Muscle of leg (tissue), 11 donors: ENCODE measurements around the gene RAB43. TPM values are rescaled to one million over a fixed set of nuclear protein-coding genes. Genes with fewer than 3 reads are reported as not detected.
"Not testable (repeated sequence)": the region's sequence is repeated elsewhere in the genome, so short reads cannot be mapped to it uniquely, and the experiment has no call there.

Experiments
- DNase-seq: peaks from one replicate; pipeline ENCODE4 v3.0.0; 2013
- H3K27ac ChIP-seq: one replicate; pipeline ENCODE4 v1.5.1; 2013; ENCODE audit warnings: mild to moderate bottlenecking, low read length, control low read depth
- H3K27me3 ChIP-seq: one replicate; pipeline ENCODE4 v1.6.1; 2013; ENCODE audit warnings: low read length; ENCODE audit not compliant: control insufficient read depth, insufficient read depth
- H3K36me3 ChIP-seq: one replicate; pipeline ENCODE4 v1.6.1; 2013; ENCODE audit warnings: low read length; ENCODE audit not compliant: control insufficient read depth, insufficient read depth
- H3K4me1 ChIP-seq: one replicate; pipeline ENCODE4 v1.6.1; 2013; ENCODE audit warnings: low read length; ENCODE audit not compliant: control insufficient read depth, insufficient read depth
- H3K4me3 ChIP-seq: one replicate; pipeline ENCODE4 v1.5.1; 2013; ENCODE audit warnings: low read length, control low read depth
- H3K9me3 ChIP-seq: replicated peaks from 2 replicates; pipeline ENCODE4 v1.6.1; 2013; ENCODE audit warnings: low read depth, low read length; ENCODE audit not compliant: control insufficient read depth
- WGBS: methylation state at CpG from one replicate; pipeline ENCODE4 v1.1.5; 2013; ENCODE audit warnings: missing lambda C conversion rate; ENCODE audit not compliant: insufficient coverage; 5-methylcytosine and 5-hydroxymethylcytosine counted together
- polyA plus RNA-seq, 8 donors: library from polyadenylated mRNA; unstranded; fragments of 120-200 nt; gene quantifications; one replicate each; pipeline versions ENCODE4 v1.2.1 to v1.2.3, GENCODE V29; 2013; ENCODE audit warnings: inconsistent platforms in 1 of 8, low replicate concordance in 1 of 8; ENCODE audit not compliant: insufficient read length in 8 of 8, insufficient read depth in 1 of 8
- total RNA-seq: library from RNA; stranded (reverse); fragments of 120-200 nt; gene quantifications from one replicate; pipeline ENCODE4 v1.2.4, GENCODE V29; 2013

Gene RAB43
- total and polyA plus RNA-seq, 9 donors, result 1.6 to 4.2 (median 2.7) TPM

GRCh38 chr3:129141011-129141410, 19.4 kb upstream of the RAB43 start:
- peaks cover 44% of the 10 kb centered on the region for H3K36me3 ChIP-seq
- not testable (repeated sequence) for H3K4me1 ChIP-seq, DNase-seq, H3K4me3 ChIP-seq, H3K9me3 ChIP-seq, H3K27ac ChIP-seq, H3K27me3 ChIP-seq
- 100% methylated on average over 1 of the region's 5 CpGs for WGBS

- Histone ChIP-seq H3K36me3 (peaks cover 37% of the 10 kb centered on the region), H3K4me1 (no peaks in the 10 kb centered on the region), H3K9me3 (no peaks in the 10 kb centered on the region), H3K27ac (no peak overlapping the region), H3K4me3 (no peak overlapping the region), H3K27me3 (no peaks in the 10 kb centered on the region)
- 100% methylated on average over 1 of the region's 1 CpG for WGBS
- no peak for DNase-seq
These were observed 18.3 kb upstream of the RAB43 start for GRCh38 chr3:129139911-129140310.

GRCh38 chr3:129136275-129136674, 14.7 kb upstream of the RAB43 start:
- not testable (repeated sequence) for H3K4me1 ChIP-seq, H3K4me3 ChIP-seq, H3K9me3 ChIP-seq, H3K27ac ChIP-seq, H3K27me3 ChIP-seq, DNase-seq
- WGBS, result 94% methylated on average over 6 of the region's 10 CpGs
- H3K36me3 ChIP-seq, result peaks cover 60% of the 10 kb centered on the region

GRCh38 chr3:129132097-129132866, 10.7 kb upstream of the RAB43 start:
- Histone ChIP-seq H3K4me3 (no peak overlapping the region), H3K9me3 (no peaks in the 10 kb centered on the region), H3K27ac (no peak overlapping the region), H3K27me3 (no peaks in the 10 kb centered on the region), H3K4me1 (no peaks in the 10 kb centered on the region), H3K36me3 (peaks cover 77% of the 10 kb centered on the region)
- no peak for DNase-seq
- WGBS, result 96% methylated on average over 4 of the region's 5 CpGs

- H3K27ac ChIP-seq, result no peak overlapping the region
- no peak overlapping the region for H3K4me3 ChIP-seq
- DNase-seq, result no peak
- no peaks in the 10 kb centered on the region for H3K4me1 ChIP-seq
- no CpG with 5 or more reads among the region's 2 CpGs for WGBS
- peaks cover 77% of the 10 kb centered on the region for H3K36me3 ChIP-seq
- H3K27me3 ChIP-seq, result no peaks in the 10 kb centered on the region
- no peaks in the 10 kb centered on the region for H3K9me3 ChIP-seq
These were observed 10.0 kb upstream of the RAB43 start for GRCh38 chr3:129131465-129132088.

- Histone ChIP-seq H3K4me3 (no peak overlapping the region), H3K4me1 (no peaks in the 10 kb centered on the region), H3K27me3 (no peaks in the 10 kb centered on the region), H3K27ac (no peak overlapping the region), H3K9me3 (no peaks in the 10 kb centered on the region), H3K36me3 (peaks cover 78% of the 10 kb centered on the region)
- 89% methylated on average over 7 of the region's 13 CpGs for WGBS
- no peak for DNase-seq
These were observed 8.7 kb upstream of the RAB43 start for GRCh38 chr3:129130291-129130813.

- no peak for DNase-seq
- H3K27me3 ChIP-seq, result no peaks in the 10 kb centered on the region
- no peak overlapping the region for H3K27ac ChIP-seq
- 93% methylated on average over 15 of the region's 16 CpGs for WGBS
- no peaks in the 10 kb centered on the region for H3K4me1 ChIP-seq
- H3K9me3 ChIP-seq, result no peaks in the 10 kb centered on the region
- H3K36me3 ChIP-seq, result peaks cover 65% of the 10 kb centered on the region
- H3K4me3 ChIP-seq, result no peak overlapping the region
These were observed 7.0 kb upstream of the RAB43 start for GRCh38 chr3:129128357-129129155.

- Histone ChIP-seq H3K27ac (no peak overlapping the region), H3K9me3 (no peaks in the 10 kb centered on the region), H3K4me3 (no peak overlapping the region), H3K4me1 (peaks cover 4% of the 10 kb centered on the region), H3K27me3 (no peaks in the 10 kb centered on the region), H3K36me3 (peaks cover 49% of the 10 kb centered on the region)
- no peak for DNase-seq
- 78% methylated on average over 9 of the region's 9 CpGs for WGBS
These were observed 5.2 kb upstream of the RAB43 start for GRCh38 chr3:129126726-129127280.

GRCh38 chr3:129123314-129124060, 1.9 kb upstream of the RAB43 start:
- 64% methylated on average over 2 of the region's 5 CpGs for WGBS
- H3K27me3 ChIP-seq, result no peaks in the 10 kb centered on the region
- H3K4me3 ChIP-seq, result no peak overlapping the region
- no peaks in the 10 kb centered on the region for H3K9me3 ChIP-seq
- peaks cover 27% of the 10 kb centered on the region for H3K36me3 ChIP-seq
- no peak for DNase-seq
- peak overlapping the region; percentile 96 for H3K27ac ChIP-seq
- peaks cover 21% of the 10 kb centered on the region for H3K4me1 ChIP-seq
